Fibroblast of lung (primary cell): Measurements from ENCODE around the gene ELOA. TPM values are rescaled to one million over a fixed set of nuclear protein-coding genes. Genes with fewer than 3 reads are reported as not detected.
"Not testable (repeated sequence)": the region's sequence is repeated elsewhere in the genome, so short reads cannot be mapped to it uniquely, and the experiment has no call there.

Experiments used
- DNase-seq, 2 donors: peaks; one replicate each; pipeline versions ENCODE4 v3.0.0 to v3.0.0-alpha.2; 2010; ENCODE audit warnings: low read depth in 2 of 2
- H2AFZ ChIP-seq: 2 replicates; pipeline ENCODE4 v1.5.1; 2012; ENCODE audit warnings: low read length, control low read depth, inconsistent platforms
- H3K27ac ChIP-seq: 2 replicates; pipeline ENCODE4 v1.5.1; 2011; ENCODE audit warnings: low read length, control low read depth; ENCODE audit not compliant: insufficient read depth
- H3K27me3 ChIP-seq: 2 replicates; pipeline ENCODE4 v1.5.1; 2011; ENCODE audit warnings: mild to moderate bottlenecking, low read length; ENCODE audit not compliant: control insufficient read depth, insufficient read depth
- H3K36me3 ChIP-seq: 2 replicates; pipeline ENCODE4 v1.5.1; 2011; ENCODE audit warnings: low read length; ENCODE audit not compliant: control insufficient read depth, insufficient read depth
- H3K4me1 ChIP-seq: 2 replicates; pipeline ENCODE4 v1.5.1; 2011; ENCODE audit warnings: low read length; ENCODE audit not compliant: control insufficient read depth, insufficient read depth; ENCODE audit errors: extremely low read depth
- H3K4me2 ChIP-seq: 2 replicates; pipeline ENCODE4 v1.5.1; 2011; ENCODE audit warnings: low read length, control low read depth; ENCODE audit not compliant: insufficient read depth; ENCODE audit errors: extremely low read depth
- H3K4me3 ChIP-seq, 4 experiments: fragments of 200-600 bp in 1 of 4; sonication (generic) in 1 of 4; replicated peaks in 1 of 4; 2 replicates each; pipeline ENCODE4 v1.5.1; 2011 to 2016; ENCODE audit warnings: low read length in 4 of 4, low read depth in 3 of 4, mild to moderate bottlenecking in 3 of 4, control low read depth in 2 of 4, inconsistent platforms in 1 of 4, mixed read lengths in 1 of 4; ENCODE audit not compliant: insufficient read depth in 1 of 4; ENCODE audit errors: control extremely low read depth in 1 of 4
- H3K79me2 ChIP-seq: 2 replicates; pipeline ENCODE4 v1.5.1; 2012; ENCODE audit warnings: mild to moderate bottlenecking, low read length, inconsistent platforms; ENCODE audit not compliant: control insufficient read depth, insufficient read depth
- H3K9ac ChIP-seq: 2 replicates; pipeline ENCODE4 v1.5.1; 2011; ENCODE audit warnings: mild to moderate bottlenecking, low read length, control low read depth; ENCODE audit not compliant: insufficient read depth
- H3K9me3 ChIP-seq: 2 replicates; pipeline ENCODE4 v1.5.1; 2012; ENCODE audit warnings: low read depth, low read length; ENCODE audit not compliant: control insufficient read depth, insufficient read depth
- H4K20me1 ChIP-seq: 2 replicates; pipeline ENCODE4 v1.5.1; 2011; ENCODE audit warnings: low read length; ENCODE audit not compliant: control insufficient read depth, insufficient read depth; ENCODE audit errors: extremely low read depth
- CTCF ChIP-seq, 2 donors: IDR thresholded peaks in 1 of 2; conservative IDR thresholded peaks in 1 of 2; 1 replicate in 1 of 2; 2 replicates in 1 of 2; pipeline ENCODE4 v1.5.1; 2011 to 2012; ENCODE audit warnings: low read length in 2 of 2, control low read depth in 1 of 2, inconsistent platforms in 1 of 2, low read depth in 1 of 2, mild to moderate bottlenecking in 1 of 2
- EZH2 ChIP-seq: IDR thresholded peaks from 2 replicates; pipeline ENCODE4 v1.5.1; 2012; ENCODE audit warnings: low read length, control low read depth, mild to moderate bottlenecking; ENCODE audit errors: missing control alignments
- polyA plus RNA-seq, 2 donors: library from polyadenylated mRNA; depleted of rRNA in 1 of 2; stranded (reverse) in 1 of 2; unstranded in 1 of 2; fragments of >200 nt; gene quantifications; 2 replicates each; pipeline ENCODE4 v1.2.1, GENCODE V29; 2011 to 2012; ENCODE audit warnings: missing spikeins in 1 of 2
- total RNA-seq: library from RNA; depleted of rRNA; stranded (reverse); fragments of >200 nt; gene quantifications from 2 replicates; pipeline ENCODE4 v1.2.1, GENCODE V29; 2014

ELOA gene
- total and polyA plus RNA-seq, 2 donors (not counting 1 experiment from before 2014, with no cell fraction given): 19.3 to 34.1 TPM

GRCh38 chr1:23793018-23793781 is 49.9 kb downstream of the ELOA start:
- no peak overlapping the region for H3K9ac ChIP-seq
- TF ChIP-seq EZH2 (no peak), CTCF (conservative IDR thresholded peaks at IDR 0.05 in 1 of 2, IDR thresholded peaks at IDR 0.05 in 1 of 2; ENCODE audit: low read depth in 1 of 2, low read length in 2 of 2) (no peak)
- peak; percentile 32 to 68 for DNase-seq
- H4K20me1 ChIP-seq: no peaks in the 10 kb centered on the region
- no peak overlapping the region for H3K4me2 ChIP-seq
- peak overlapping the region; percentile 32 for H3K27ac ChIP-seq
- peaks cover 13% of the 10 kb centered on the region for H3K4me1 ChIP-seq
- no peaks in the 10 kb centered on the region for H3K9me3 ChIP-seq
- H3K79me2 ChIP-seq: peaks cover 16% of the 10 kb centered on the region
- no peaks in the 10 kb centered on the region for H3K27me3 ChIP-seq
- H3K4me3 ChIP-seq: peak overlapping the region in 1 of 4 experiments; percentile 93
- peaks cover 17% of the 10 kb centered on the region for H3K36me3 ChIP-seq
- no peak overlapping the region for H2AFZ ChIP-seq

GRCh38 chr1:23793861-23794731 is 50.8 kb downstream of the ELOA start:
- H4K20me1 ChIP-seq: no peaks in the 10 kb centered on the region
- no peak overlapping the region for H3K9ac ChIP-seq
- peaks cover 13% of the 10 kb centered on the region for H3K4me1 ChIP-seq
- TF ChIP-seq EZH2 (no peak), CTCF (conservative IDR thresholded peaks at IDR 0.05 in 1 of 2, IDR thresholded peaks at IDR 0.05 in 1 of 2; ENCODE audit: low read depth in 1 of 2, low read length in 2 of 2) (no peak)
- no peak overlapping the region for H2AFZ ChIP-seq
- H3K4me3 ChIP-seq: no peak overlapping the region
- peak overlapping the region; percentile 32 for H3K27ac ChIP-seq
- no peak overlapping the region for H3K4me2 ChIP-seq
- peaks cover 16% of the 10 kb centered on the region for H3K79me2 ChIP-seq
- no peaks in the 10 kb centered on the region for H3K9me3 ChIP-seq
- no peaks in the 10 kb centered on the region for H3K27me3 ChIP-seq
- no peak for DNase-seq
- H3K36me3 ChIP-seq: peaks cover 14% of the 10 kb centered on the region

GRCh38 chr1:23794732-23795182 is 51.5 kb downstream of the ELOA start:
- not testable (repeated sequence) for H4K20me1 ChIP-seq, H3K9ac ChIP-seq, H3K4me2 ChIP-seq

More at GRCh38 chr1:23794732-23795182, 51.5 kb downstream of the ELOA start:
- not testable (repeated sequence) for DNase-seq, H2AFZ ChIP-seq, H3K27me3 ChIP-seq, H3K9me3 ChIP-seq, H3K4me3 ChIP-seq, H3K27ac ChIP-seq
- Histone ChIP-seq H3K36me3 (peaks cover 14% of the 10 kb centered on the region), H3K79me2 (peaks cover 16% of the 10 kb centered on the region), H3K4me1 (peaks cover 19% of the 10 kb centered on the region)
